ENCODE data around the gene TMEM39A.

- TF ChIP-seq CTCF (IDR thresholded peaks at IDR 0.05) (peak in 1 of 6 experiments; percentile 16), POLR2A (IDR thresholded peaks at IDR 0.05) (no peak)
Measured at GRCh38 chr3:119470866-119471265, 7.5 kb upstream of the TMEM39A start.

Data from Peyer's patch (tissue), 4 donors.